ENCODE results near the gene SRXN1.
"Not testable (repeated sequence)": the region's sequence is repeated elsewhere in the genome, so short reads cannot be mapped to it uniquely, and the experiment has no call there.

Gene SRXN1

DNA sequence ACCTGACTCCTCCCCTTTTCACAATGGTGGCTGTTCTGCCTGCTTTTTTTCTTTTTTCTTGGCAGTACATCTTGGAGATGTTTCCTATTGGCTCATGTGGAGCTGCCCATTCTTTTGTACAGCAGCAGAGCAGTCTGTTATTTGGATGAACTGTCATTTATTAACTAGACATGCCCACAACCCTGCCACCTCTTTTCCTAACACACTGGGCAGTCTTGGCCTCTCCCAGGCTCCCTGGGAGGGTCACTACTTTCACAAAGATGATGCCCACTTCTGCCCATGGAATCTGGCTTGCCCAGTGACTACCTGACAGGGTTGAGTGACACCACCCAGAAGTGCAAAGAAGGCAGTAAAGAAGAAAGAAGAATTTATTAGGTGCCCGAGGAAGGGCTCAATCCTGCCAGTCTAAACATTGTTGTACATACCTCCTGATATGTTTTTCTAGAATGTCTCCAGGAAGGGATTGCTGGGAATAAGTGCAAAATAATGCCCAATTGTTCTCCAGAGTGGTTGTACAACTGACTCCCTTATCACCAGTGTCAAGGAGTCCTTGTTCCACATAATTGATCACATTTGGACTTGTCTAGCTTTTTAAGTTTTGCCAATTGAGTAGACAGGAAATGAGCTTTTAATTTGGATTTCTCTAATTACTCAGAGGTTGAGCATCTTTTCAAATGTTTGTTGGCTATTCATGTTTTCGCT lies 42.3 kb upstream of the SRXN1 start:
- no peak overlapping the region for H3K4me3 ChIP-seq (ENCODE audit: low read depth, low read length)
- TF ChIP-seq, protein P1, sequence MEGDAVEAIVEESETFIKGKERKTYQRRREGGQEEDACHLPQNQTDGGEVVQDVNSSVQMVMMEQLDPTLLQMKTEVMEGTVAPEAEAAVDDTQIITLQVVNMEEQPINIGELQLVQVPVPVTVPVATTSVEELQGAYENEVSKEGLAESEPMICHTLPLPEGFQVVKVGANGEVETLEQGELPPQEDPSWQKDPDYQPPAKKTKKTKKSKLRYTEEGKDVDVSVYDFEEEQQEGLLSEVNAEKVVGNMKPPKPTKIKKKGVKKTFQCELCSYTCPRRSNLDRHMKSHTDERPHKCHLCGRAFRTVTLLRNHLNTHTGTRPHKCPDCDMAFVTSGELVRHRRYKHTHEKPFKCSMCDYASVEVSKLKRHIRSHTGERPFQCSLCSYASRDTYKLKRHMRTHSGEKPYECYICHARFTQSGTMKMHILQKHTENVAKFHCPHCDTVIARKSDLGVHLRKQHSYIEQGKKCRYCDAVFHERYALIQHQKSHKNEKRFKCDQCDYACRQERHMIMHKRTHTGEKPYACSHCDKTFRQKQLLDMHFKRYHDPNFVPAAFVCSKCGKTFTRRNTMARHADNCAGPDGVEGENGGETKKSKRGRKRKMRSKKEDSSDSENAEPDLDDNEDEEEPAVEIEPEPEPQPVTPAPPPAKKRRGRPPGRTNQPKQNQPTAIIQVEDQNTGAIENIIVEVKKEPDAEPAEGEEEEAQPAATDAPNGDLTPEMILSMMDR (IDR thresholded peaks at IDR 0.05; ENCODE audit: insufficient read depth, low read depth, low read length, missing control alignments), result no peak
- no peak for DNase-seq (ENCODE audit: low read depth)

DNA sequence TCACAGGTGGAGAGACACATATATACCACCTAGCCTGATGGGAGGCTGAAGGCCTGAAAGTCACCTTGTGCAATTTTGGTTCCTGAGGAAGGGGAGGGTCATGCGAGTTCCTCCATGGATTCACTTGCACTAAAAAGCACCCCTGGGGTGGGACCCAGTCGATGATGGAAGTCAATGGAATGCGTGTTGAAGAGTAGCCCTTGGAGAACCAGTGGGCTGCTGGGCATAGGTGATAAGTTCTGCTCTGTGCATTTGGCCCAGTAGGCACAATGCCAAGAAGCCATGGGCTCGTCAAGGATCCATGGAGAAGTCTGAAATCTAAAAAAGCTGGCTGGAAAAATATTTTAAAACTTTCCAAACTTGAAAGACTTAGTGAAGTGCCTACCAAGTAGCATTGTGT lies 41.5 kb upstream of the SRXN1 start:
- TF ChIP-seq, protein P1 (IDR thresholded peaks at IDR 0.05; ENCODE audit: insufficient read depth, low read depth, low read length, missing control alignments), result no peak
- no peak overlapping the region for H3K4me3 ChIP-seq (ENCODE audit: low read depth, low read length)
- DNase-seq (ENCODE audit: low read depth), result no peak

DNA sequence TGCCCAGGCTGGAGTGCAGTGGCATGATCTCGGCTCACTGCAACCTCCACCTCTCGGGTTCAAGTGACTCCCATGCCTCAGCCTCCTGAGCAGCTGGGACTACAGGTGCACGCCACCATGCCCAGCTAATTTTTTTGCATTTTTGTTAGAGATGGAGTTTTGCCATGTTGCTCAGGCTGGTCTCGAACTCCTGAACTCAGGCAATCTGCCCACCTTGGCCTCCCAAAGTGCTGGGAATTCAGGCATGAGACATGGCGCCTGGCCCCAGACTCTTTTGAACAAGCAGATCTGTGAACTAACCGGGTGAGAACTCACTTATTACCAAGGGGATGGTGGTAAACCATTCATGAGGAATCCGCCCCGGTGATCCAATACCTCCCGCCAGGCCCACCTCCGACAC lies 40.8 kb upstream of the SRXN1 start:
- not testable (repeated sequence) for H3K4me3 ChIP-seq (ENCODE audit: low read depth, low read length); DNase-seq (ENCODE audit: low read depth)

- no peak overlapping the region for H3K4me3 ChIP-seq (ENCODE audit: low read depth, low read length)
- no peak for DNase-seq (ENCODE audit: low read depth)
- TF ChIP-seq, protein P1 (IDR thresholded peaks at IDR 0.05; ENCODE audit: insufficient read depth, low read depth, low read length, missing control alignments), result no peak
Observed at GRCh38 chr20:692044-692443, 39.0 kb upstream of the SRXN1 start.

- TF ChIP-seq, protein P1 (IDR thresholded peaks at IDR 0.05; ENCODE audit: insufficient read depth, low read depth, low read length, missing control alignments), result no peak
- DNase-seq (ENCODE audit: low read depth), result no peak
- H3K4me3 ChIP-seq (ENCODE audit: low read depth, low read length), result no peak overlapping the region
Observed at GRCh38 chr20:689947-690346, 36.9 kb upstream of the SRXN1 start.

GRCh38 chr20:689348-689747 lies 36.3 kb upstream of the SRXN1 start:
- DNase-seq (ENCODE audit: low read depth), result no peak
- TF ChIP-seq, protein P1 (IDR thresholded peaks at IDR 0.05; ENCODE audit: insufficient read depth, low read depth, low read length, missing control alignments), result no peak
- H3K4me3 ChIP-seq (ENCODE audit: low read depth, low read length), result no peak overlapping the region

DNA sequence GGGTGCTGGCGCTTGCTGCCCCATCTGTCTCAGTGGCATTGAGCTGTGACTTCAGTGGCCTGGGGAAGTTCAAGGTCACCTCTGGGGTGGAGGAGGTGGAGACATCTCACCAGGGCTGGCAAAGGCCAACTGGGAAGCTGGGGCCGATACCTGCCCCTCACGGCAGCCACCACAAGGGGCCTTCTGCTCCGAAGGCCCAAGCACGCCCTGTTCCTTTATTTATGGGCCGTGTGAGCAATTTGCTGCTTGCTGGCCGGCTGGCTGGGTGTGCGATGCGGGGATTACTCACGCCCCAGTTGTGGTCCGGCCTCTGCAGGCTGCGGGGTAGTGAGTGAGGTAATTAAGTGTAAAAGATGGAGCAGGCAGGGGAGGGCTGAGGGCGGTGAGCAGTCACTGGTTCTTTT lies 35.8 kb upstream of the SRXN1 start:
- no peak overlapping the region for H3K4me3 ChIP-seq (ENCODE audit: low read depth, low read length)
- DNase-seq (ENCODE audit: low read depth), result no peak
- TF ChIP-seq, protein P1 (IDR thresholded peaks at IDR 0.05; ENCODE audit: insufficient read depth, low read depth, low read length, missing control alignments), result no peak

Measured in GM12865 (cell line).